ENCODE data around the gene C6orf136. TPM values are rescaled to one million over a fixed set of nuclear protein-coding genes. Genes with fewer than 3 reads are reported as not detected.

Gene C6orf136
- total and polyA plus RNA-seq, 10 of the 15 experiments (the other 5 are each of a cell fraction or from before 2014, with no cell fraction given), result 5.2 to 24.1 (median 14.9) TPM

- no peak overlapping the region for H3K4me2 ChIP-seq (ENCODE audit: control insufficient read depth, insufficient read depth)
- H3K4me1 ChIP-seq (ENCODE audit: control insufficient read depth, insufficient read depth, low read length), result no peaks in the 10 kb centered on the region
- RAD21 ChIA-PET (ENCODE audit: unreplicated experiment), result no interaction called here
- peaks cover 0 to 4% of the 10 kb centered on the region in 2 experiments; a peak in 1 of 4 replicates for H3K36me3 ChIP-seq (ENCODE audit: control insufficient read depth in 2 of 2, insufficient read depth in 2 of 2, low read length in 1 of 2)
- POLR2A ChIA-PET, result interaction anchor here (1.1 to 1.8 kb wide), 3 partner anchors 8 to 21 kb away, joined by 4 to 7 read pairs (median 7); partner anchors contain the start of gene MDC1
- TF ChIP-seq POLR2A (IDR thresholded peaks at IDR 0.05; ENCODE audit: low read depth, low read length) (no peak), BCL3 (IDR thresholded peaks at IDR 0.05; ENCODE audit: borderline replicate concordance, insufficient read depth, low read depth, low read length, poor library complexity, severe bottlenecking) (no peak), STAT3 (IDR thresholded peaks at IDR 0.05; ENCODE audit: low read depth, low read length) (no peak), JUNB (IDR thresholded peaks at IDR 0.05) (no peak), CREM (IDR thresholded peaks at IDR 0.05; ENCODE audit: low read depth) (no peak), EED (IDR thresholded peaks at IDR 0.05; ENCODE audit: low read depth) (no peak), RCOR1 (conservative IDR thresholded peaks at IDR 0.05; ENCODE audit: low read depth, low read length) (no peak), LARP7 (IDR thresholded peaks at IDR 0.05) (no peak), POLR2AphosphoS5 (IDR thresholded peaks at IDR 0.05; ENCODE audit: low read length) (no peak), TBL1XR1 (IDR thresholded peaks at IDR 0.05; ENCODE audit: low read depth, low read length) (no peak), SUPT20H (IDR thresholded peaks at IDR 0.05; ENCODE audit: borderline replicate concordance, control insufficient read depth, low read depth, low read length) (no peak), PRDM15 (CRISPR knock-in tag; IDR thresholded peaks at IDR 0.05) (no peak), E4F1 (IDR thresholded peaks at IDR 0.05; ENCODE audit: borderline replicate concordance, partially characterized antibody) (no peak), SIX5 (IDR thresholded peaks at IDR 0.05; ENCODE audit: low read depth, low read length, severe bottlenecking) (no peak), MAX (IDR thresholded peaks at IDR 0.05; ENCODE audit: low read depth, low read length) (no peak), HDAC2 (IDR thresholded peaks at IDR 0.05) (no peak)
- no peaks in the 10 kb centered on the region for H3K79me2 ChIP-seq (ENCODE audit: control insufficient read depth, insufficient read depth, low read length)
- WGBS (ENCODE audit: insufficient coverage, insufficient replicate concordance, low lambda C conversion rate, missing lambda C conversion rate), result 99% methylated on average over 5 of the region's 5 CpGs
- intact Hi-C loops (cut with micrococcal nuclease; ENCODE audit: unreplicated experiment), result no loop called here
- no peaks in the 10 kb centered on the region for H4K20me1 ChIP-seq (ENCODE audit: control insufficient read depth, insufficient read depth)
- no TSS peak for BruUV-seq (replicated peaks)
- SMC1A ChIA-PET (ENCODE audit: uncharacterized antibody, unreplicated experiment), result interaction anchor here (1.7 kb wide), 1 partner anchor 16 kb away, joined by 5 read pairs; no protein-coding TSS in a partner anchor
- CTCF ChIA-PET, result interaction anchor here (1.5 to 1.6 kb wide), 2 partner anchors 10 to 18 kb away, joined by 3 to 5 read pairs; no protein-coding TSS in a partner anchor
- H3K9ac ChIP-seq (ENCODE audit: control insufficient read depth, insufficient read depth, low read length), result no peak overlapping the region
- H2AFZ ChIP-seq (ENCODE audit: control insufficient read depth, low read depth, low read length), result no peak overlapping the region
- ATAC-seq (no peak), FAIRE-seq (no peak), DNase-seq (ENCODE audit: low read depth, low spot score) (no peak)
- H3K27me3 ChIP-seq (replicated peaks in 1 of 2; ENCODE audit: control insufficient read depth in 2 of 2, insufficient read depth in 2 of 2, low read length in 1 of 2), result no peaks in the 10 kb centered on the region
- H3K9me3 ChIP-seq (replicated peaks; ENCODE audit: control insufficient read depth, insufficient read depth, low read length), result no peaks in the 10 kb centered on the region
- in situ Hi-C loops (cut with MboI), result no loop called here
- H3K4me3 ChIP-seq, result no peak overlapping the region
- H3K27ac ChIP-seq (ENCODE audit: control insufficient read depth, insufficient read depth), result no peak overlapping the region
Observed at GRCh38 chr6:30696432-30696831, 49.5 kb downstream of the C6orf136 start.
